Measurements from ENCODE around the gene FBXW11.
"Not testable (repeated sequence)": the region's sequence is repeated elsewhere in the genome, so short reads cannot be mapped to it uniquely, and the experiment has no call there.

Gene FBXW11

DNA sequence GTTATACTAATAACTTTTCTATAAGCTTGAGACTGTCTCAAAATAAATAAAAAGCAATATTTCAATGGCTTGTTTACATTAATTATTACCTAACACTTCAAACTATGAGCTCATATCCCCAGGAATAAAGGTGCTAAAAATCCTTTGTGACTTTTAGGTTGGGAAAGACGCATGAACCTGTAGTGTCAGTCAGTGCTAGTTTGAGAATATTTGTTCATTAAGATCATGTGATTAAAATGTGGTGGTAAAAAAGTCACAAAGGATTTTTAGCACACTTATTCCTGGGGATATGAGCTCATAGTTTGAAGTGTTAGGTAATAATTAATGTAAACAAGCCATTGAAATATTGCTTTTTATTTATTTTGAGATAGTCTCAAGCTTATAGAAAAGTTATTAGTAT is 64.8 kb downstream of the FBXW11 start:
- not testable (repeated sequence) for H3K27me3 ChIP-seq (ENCODE audit: control insufficient read depth, insufficient read depth, low read length); H3K9me3 ChIP-seq (ENCODE audit: control insufficient read depth, low read length); H3K4me3 ChIP-seq (ENCODE audit: low read length); H3K36me3 ChIP-seq (ENCODE audit: control insufficient read depth, insufficient read depth, low read length); H3K9ac ChIP-seq (ENCODE audit: low read length)
- peaks cover 26% of the 10 kb centered on the region for H3K4me1 ChIP-seq (ENCODE audit: control insufficient read depth, insufficient read depth, low read length)

DNA sequence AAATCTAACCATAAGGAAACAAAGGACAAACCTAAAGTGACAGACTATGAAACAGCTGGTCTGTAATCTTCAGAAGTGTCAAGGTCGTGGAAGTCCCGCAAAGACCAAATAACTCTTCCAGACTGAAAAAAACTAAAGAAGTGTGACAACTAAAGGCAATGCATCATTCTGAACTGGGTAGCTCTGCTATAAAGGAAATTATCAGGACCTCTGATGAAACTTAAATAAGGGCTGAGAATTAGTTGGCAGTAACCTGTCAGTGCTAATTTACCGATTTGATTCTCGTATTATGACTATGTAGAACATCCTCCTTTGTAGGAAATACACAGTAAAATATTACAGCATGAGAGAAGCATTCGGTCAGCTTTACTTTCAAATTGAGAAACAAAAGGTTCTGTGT is 65.2 kb downstream of the FBXW11 start:
- H3K36me3 ChIP-seq (ENCODE audit: control insufficient read depth, insufficient read depth, low read length); H3K27me3 ChIP-seq (ENCODE audit: control insufficient read depth, insufficient read depth, low read length); H3K9ac ChIP-seq (ENCODE audit: low read length); H3K9me3 ChIP-seq (ENCODE audit: control insufficient read depth, low read length); H3K4me3 ChIP-seq (ENCODE audit: low read length): not testable (repeated sequence)
- peaks cover 24% of the 10 kb centered on the region for H3K4me1 ChIP-seq (ENCODE audit: control insufficient read depth, insufficient read depth, low read length)

DNA sequence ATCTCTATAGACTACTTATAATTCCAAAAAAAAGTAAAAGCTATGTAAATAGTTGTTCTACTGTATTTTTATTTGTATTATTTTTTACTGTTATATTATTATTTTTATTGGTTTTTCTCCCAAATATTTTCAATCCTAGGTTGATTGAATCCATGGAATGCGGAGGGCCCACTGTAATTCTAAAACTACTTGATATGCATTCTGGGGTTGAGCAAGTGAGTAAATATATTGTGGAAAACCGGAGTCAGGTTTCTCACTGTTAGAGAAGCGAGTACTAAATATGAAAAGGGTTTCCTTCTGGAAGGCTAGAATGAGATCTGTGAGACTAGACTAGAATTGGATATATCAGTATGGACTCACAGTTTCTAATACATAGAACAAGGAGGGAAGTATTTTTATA is 66.5 kb downstream of the FBXW11 start:
- no peaks in the 10 kb centered on the region for H3K27me3 ChIP-seq (ENCODE audit: control insufficient read depth, insufficient read depth, low read length)
- H3K9ac ChIP-seq (ENCODE audit: low read length) = no peak overlapping the region
- H3K4me1 ChIP-seq (ENCODE audit: control insufficient read depth, insufficient read depth, low read length) = peaks cover 11% of the 10 kb centered on the region
- H3K4me3 ChIP-seq (ENCODE audit: low read length) = no peak overlapping the region
- no peaks in the 10 kb centered on the region for H3K9me3 ChIP-seq (ENCODE audit: control insufficient read depth, low read length)
- no peaks in the 10 kb centered on the region for H3K36me3 ChIP-seq (ENCODE audit: control insufficient read depth, insufficient read depth, low read length)

DNA sequence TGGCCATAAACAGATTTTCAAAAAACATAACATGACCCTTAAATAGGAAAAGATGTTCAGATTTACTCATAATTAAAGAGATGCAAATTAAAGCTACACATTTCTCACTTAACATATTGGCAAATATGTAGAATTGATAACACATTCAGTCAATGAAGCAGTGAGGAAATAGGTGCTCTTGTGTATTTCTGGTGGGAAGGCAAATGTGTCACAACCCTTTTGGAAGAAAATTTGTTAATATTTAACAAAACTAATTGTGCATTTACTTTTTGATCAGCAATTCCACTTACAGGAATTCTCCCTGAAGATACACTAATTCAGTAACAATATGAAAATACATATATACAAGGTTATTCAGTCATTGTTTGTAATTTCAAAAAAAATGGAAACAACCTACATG is 68.1 kb downstream of the FBXW11 start:
- H3K9me3 ChIP-seq (ENCODE audit: control insufficient read depth, low read length) = no peaks in the 10 kb centered on the region
- H3K36me3 ChIP-seq (ENCODE audit: control insufficient read depth, insufficient read depth, low read length) = no peaks in the 10 kb centered on the region
- no peak overlapping the region for H3K9ac ChIP-seq (ENCODE audit: low read length)
- peaks cover 8% of the 10 kb centered on the region for H3K4me1 ChIP-seq (ENCODE audit: control insufficient read depth, insufficient read depth, low read length)
- H3K27me3 ChIP-seq (ENCODE audit: control insufficient read depth, insufficient read depth, low read length) = no peaks in the 10 kb centered on the region
- no peak overlapping the region for H3K4me3 ChIP-seq (ENCODE audit: low read length)

DNA sequence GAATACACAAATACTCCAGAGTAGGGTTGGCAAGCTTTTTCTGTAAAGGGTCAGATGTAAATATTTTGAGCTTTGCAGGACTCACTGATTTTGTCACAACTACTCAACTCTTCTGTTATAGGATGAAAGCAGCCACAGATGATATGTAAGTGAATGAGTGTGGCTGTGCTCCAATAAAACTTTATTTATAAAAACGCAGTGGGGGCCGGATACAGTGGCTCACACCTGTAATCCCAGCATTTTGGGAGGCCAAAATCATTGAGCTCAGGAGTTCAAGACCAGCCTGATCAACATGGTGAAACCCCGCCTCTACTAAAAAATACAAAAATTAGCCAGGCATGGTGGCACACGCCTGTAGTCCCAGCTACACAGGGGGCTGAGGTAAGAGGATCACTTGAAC is 69.1 kb downstream of the FBXW11 start:
- peaks cover 8% of the 10 kb centered on the region for H3K4me1 ChIP-seq (ENCODE audit: control insufficient read depth, insufficient read depth, low read length)
- H3K9me3 ChIP-seq (ENCODE audit: control insufficient read depth, low read length) = no peaks in the 10 kb centered on the region
- H3K27me3 ChIP-seq (ENCODE audit: control insufficient read depth, insufficient read depth, low read length) = no peaks in the 10 kb centered on the region
- H3K9ac ChIP-seq (ENCODE audit: low read length) = no peak overlapping the region
- no peak overlapping the region for H3K4me3 ChIP-seq (ENCODE audit: low read length)
- H3K36me3 ChIP-seq (ENCODE audit: control insufficient read depth, insufficient read depth, low read length) = no peaks in the 10 kb centered on the region

DNA sequence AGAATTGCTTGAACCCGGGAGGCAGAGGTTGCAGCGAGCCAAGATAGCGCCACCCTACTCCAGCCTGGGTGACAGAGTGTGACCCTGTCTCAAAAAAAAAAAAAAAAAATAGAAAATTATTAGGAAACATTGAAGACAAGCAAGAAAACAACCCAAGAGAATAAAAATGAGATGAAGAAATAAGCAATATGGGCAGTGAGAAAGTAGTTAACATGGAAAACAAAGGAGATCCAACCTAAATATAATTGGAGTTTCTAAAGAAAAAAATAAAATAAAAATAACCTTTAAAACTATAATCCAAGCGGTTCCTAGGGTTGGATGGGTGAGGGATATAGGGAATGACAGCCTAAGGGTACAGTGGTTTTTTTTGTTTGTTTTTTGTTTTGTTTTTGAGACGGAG is 71.9 kb downstream of the FBXW11 start:
- no peak overlapping the region for H3K9ac ChIP-seq (ENCODE audit: low read length)
- no peaks in the 10 kb centered on the region for H3K9me3 ChIP-seq (ENCODE audit: control insufficient read depth, low read length)
- H3K4me3 ChIP-seq (ENCODE audit: low read length) = no peak overlapping the region
- no peaks in the 10 kb centered on the region for H3K27me3 ChIP-seq (ENCODE audit: control insufficient read depth, insufficient read depth, low read length)
- no peaks in the 10 kb centered on the region for H3K36me3 ChIP-seq (ENCODE audit: control insufficient read depth, insufficient read depth, low read length)
- no peaks in the 10 kb centered on the region for H3K4me1 ChIP-seq (ENCODE audit: control insufficient read depth, insufficient read depth, low read length)

DNA sequence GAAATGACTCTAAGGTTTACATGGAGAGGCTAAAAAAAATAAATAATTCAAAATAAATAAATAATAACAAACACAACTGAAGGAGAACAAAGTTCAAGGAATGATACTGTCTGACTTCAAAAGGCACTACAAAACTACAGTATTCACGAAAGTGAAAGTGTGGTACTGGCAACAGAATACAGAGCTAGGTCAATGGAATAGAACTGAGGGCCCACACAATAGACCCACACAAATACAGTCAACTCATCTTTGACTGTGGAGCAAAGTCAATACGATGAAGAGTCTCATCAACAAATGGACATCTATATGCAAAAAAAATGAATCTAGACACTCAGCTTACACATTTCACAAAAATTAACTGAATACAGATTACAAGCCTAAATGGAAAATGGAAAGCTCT is 75.3 kb downstream of the FBXW11 start:
- Histone ChIP-seq H3K4me1 (ENCODE audit: control insufficient read depth, insufficient read depth, low read length) (no peaks in the 10 kb centered on the region), H3K4me3 (ENCODE audit: low read length) (no peak overlapping the region), H3K27me3 (ENCODE audit: control insufficient read depth, insufficient read depth, low read length) (no peaks in the 10 kb centered on the region), H3K9me3 (ENCODE audit: control insufficient read depth, low read length) (no peaks in the 10 kb centered on the region), H3K36me3 (ENCODE audit: control insufficient read depth, insufficient read depth, low read length) (no peaks in the 10 kb centered on the region), H3K9ac (ENCODE audit: low read length) (no peak overlapping the region)

DNA sequence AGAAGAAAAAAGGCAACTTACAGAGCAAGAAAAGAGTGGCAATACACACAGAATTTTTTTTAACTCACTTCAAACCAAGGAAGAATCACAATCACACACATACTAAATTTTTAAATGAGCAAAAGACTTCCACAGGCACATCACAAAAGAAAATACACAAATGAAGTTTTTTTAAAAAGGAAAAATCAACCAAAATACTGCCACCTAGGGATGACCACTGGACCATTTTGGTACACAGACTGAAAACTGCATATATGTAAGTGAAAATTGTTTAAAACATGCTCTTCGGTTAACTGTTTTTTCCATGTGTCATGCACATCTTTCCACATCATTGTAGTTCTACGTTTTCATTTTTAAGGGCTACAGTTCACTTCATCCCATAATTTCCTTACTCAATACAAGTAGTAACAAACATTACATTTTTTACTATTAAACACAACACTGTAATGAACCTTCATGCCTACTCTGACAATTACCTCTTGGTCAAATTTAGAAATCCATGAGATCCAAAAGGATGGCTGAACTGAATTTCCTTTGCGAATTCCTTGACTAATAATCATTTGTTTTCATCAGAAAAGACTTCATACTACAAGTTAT is 79.0 kb downstream of the FBXW11 start:
- no peaks in the 10 kb centered on the region for H3K36me3 ChIP-seq (ENCODE audit: control insufficient read depth, insufficient read depth, low read length)
- H3K27me3 ChIP-seq (ENCODE audit: control insufficient read depth, insufficient read depth, low read length) = no peaks in the 10 kb centered on the region
- no peak overlapping the region for H3K4me3 ChIP-seq (ENCODE audit: low read length)
- no peak overlapping the region for H3K9ac ChIP-seq (ENCODE audit: low read length)
- no peaks in the 10 kb centered on the region for H3K4me1 ChIP-seq (ENCODE audit: control insufficient read depth, insufficient read depth, low read length)
- H3K9me3 ChIP-seq (ENCODE audit: control insufficient read depth, low read length) = no peaks in the 10 kb centered on the region

DNA sequence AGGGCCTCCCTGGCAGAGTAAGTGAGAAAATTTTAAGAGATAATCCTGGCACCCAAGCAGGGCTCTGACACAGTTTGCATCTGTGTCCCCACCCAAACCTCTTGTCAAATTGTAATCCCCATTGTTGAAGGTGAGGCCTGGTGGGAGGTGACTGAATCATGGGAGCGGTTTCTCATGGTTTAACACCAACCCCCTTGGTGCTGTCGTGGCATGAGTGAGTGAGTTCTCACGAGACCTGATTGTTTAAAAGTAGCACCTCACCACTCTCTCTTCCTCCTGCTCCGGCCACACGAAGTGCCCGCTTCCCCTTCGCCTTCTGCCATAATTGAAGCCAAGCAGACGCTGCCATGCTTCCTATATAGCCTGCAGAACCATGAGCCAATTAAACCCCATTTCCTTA is 80.1 kb downstream of the FBXW11 start:
- no peaks in the 10 kb centered on the region for H3K4me1 ChIP-seq (ENCODE audit: control insufficient read depth, insufficient read depth, low read length)
- no peak overlapping the region for H3K4me3 ChIP-seq (ENCODE audit: low read length)
- no peak overlapping the region for H3K9ac ChIP-seq (ENCODE audit: low read length)
- H3K36me3 ChIP-seq (ENCODE audit: control insufficient read depth, insufficient read depth, low read length) = no peaks in the 10 kb centered on the region
- no peaks in the 10 kb centered on the region for H3K9me3 ChIP-seq (ENCODE audit: control insufficient read depth, low read length)
- H3K27me3 ChIP-seq (ENCODE audit: control insufficient read depth, insufficient read depth, low read length) = no peaks in the 10 kb centered on the region

DNA sequence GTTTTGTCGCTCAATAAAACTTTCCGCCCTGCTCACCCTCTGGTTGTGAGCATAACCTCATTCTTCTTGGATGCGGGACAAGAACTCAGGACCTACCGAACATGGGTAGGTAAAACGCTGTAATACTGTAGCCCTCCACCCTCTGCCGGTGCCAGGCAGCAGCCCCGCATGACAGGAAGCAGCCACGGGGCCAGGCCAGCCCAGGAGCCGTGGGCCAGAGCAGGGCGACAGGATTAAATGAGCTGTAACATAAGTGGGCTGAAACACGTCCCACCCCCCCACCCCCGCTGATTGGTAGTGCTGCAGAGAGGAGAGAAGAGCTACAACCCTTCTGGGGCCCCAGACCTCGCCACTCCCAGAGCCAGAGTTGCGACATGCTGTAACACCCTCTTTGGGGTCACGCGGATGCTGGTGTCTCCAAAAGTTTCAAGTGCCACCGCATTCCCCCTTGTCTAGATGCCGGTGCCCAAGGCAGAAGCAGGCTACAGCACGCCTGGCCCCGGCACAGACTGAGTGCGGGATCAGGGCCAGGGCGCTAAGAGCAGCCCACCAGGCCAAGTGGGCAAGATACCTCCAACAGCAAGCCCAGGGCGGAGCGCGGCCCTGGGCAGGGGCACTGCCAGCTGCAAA is 81.8 kb downstream of the FBXW11 start:
- H3K9ac ChIP-seq (ENCODE audit: low read length) = no peak overlapping the region
- no peaks in the 10 kb centered on the region for H3K36me3 ChIP-seq (ENCODE audit: control insufficient read depth, insufficient read depth, low read length)
- H3K4me1 ChIP-seq (ENCODE audit: control insufficient read depth, insufficient read depth, low read length) = no peaks in the 10 kb centered on the region
- H3K4me3 ChIP-seq (ENCODE audit: low read length) = no peak overlapping the region
- H3K9me3 ChIP-seq (ENCODE audit: control insufficient read depth, low read length) = no peaks in the 10 kb centered on the region
- no peaks in the 10 kb centered on the region for H3K27me3 ChIP-seq (ENCODE audit: control insufficient read depth, insufficient read depth, low read length)

DNA sequence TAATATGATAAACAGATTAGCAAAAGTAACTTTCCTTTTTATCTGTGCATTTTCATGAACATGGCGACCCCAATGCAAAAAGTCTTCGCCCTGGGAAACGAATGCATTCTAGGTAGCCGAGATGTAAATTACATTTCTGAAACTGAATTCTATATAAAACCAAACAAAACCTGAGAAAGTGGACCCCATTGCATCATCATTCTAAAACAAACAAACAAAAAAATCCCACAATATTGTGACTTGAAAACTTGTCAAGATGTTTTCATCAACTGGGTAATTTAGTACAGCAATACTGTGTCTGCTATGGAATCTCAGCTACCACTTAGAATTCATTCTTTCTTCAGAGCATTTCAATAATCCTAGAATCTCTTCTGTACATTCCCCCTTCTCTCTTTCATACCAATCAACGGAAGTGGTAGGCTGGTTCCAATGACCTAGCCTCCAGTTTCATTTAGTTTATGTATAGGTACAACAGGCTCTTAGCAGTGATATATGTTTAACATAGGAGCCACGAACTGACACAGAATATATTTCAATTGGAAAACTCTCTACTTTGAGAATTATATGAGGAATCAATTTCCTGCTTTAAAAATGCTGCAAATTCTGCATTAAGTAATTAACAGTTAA is 85.6 kb downstream of the FBXW11 start:
- Histone ChIP-seq H3K4me3 (ENCODE audit: low read length) (no peak overlapping the region), H3K36me3 (ENCODE audit: control insufficient read depth, insufficient read depth, low read length) (no peaks in the 10 kb centered on the region), H3K4me1 (ENCODE audit: control insufficient read depth, insufficient read depth, low read length) (no peaks in the 10 kb centered on the region), H3K9me3 (ENCODE audit: control insufficient read depth, low read length) (no peaks in the 10 kb centered on the region), H3K9ac (ENCODE audit: low read length) (no peak overlapping the region), H3K27me3 (ENCODE audit: control insufficient read depth, insufficient read depth, low read length) (no peaks in the 10 kb centered on the region)

DNA sequence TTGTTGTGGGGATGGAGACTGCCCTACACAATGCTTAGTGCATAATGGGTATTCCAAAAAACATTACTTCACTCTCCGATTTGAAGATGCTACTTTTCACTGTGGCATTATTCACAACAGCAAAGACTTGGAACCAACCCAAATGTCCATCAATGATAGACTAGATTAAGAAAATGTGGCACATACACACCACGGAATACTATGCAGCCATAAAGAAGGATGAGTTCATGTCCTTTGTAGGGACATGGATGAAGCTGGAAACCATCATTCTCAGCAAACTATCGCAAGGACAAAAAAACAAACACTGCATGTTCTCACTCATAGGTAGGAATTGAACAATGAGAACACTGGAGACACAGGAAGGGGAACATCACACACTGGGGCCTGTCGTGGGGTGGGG is 90.7 kb downstream of the FBXW11 start:
- H3K4me3 ChIP-seq (ENCODE audit: low read length); H3K9ac ChIP-seq (ENCODE audit: low read length); H3K27me3 ChIP-seq (ENCODE audit: control insufficient read depth, insufficient read depth, low read length); H3K36me3 ChIP-seq (ENCODE audit: control insufficient read depth, insufficient read depth, low read length); H3K9me3 ChIP-seq (ENCODE audit: control insufficient read depth, low read length): not testable (repeated sequence)
- peaks cover 14% of the 10 kb centered on the region for H3K4me1 ChIP-seq (ENCODE audit: control insufficient read depth, insufficient read depth, low read length)

Measured in mucosa of stomach (tissue), 1 donor.